Measurements from ENCODE around the gene SAPCD1.

Gene SAPCD1

DNA sequence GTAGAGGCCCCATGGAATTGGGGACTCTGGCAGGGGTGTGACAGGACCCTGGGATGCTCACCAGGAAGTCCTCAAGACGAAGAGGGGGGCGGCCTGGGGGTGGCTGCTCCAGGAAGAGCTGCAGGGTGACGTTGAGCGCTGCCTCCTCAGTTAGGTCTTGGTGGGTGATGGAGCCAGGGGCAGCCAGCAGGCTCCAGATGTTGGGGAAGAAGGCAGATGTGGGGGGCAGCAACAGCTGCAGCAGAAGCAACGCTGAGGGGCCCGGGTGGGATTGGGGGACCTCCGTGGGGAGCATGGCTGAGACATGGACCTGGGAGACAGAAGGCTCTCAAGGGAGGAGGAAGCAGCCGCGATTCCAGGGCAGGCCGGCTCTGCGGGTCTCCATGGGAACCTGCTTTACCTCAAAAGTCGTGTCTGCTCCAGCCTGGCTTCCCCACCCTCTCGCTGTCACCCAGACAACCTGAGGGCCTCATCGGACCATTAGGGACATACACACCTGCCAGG lies 14.1 kb downstream of the SAPCD1 start:
- no peak overlapping the region for H3K27ac ChIP-seq
- TF ChIP-seq, protein P1, sequence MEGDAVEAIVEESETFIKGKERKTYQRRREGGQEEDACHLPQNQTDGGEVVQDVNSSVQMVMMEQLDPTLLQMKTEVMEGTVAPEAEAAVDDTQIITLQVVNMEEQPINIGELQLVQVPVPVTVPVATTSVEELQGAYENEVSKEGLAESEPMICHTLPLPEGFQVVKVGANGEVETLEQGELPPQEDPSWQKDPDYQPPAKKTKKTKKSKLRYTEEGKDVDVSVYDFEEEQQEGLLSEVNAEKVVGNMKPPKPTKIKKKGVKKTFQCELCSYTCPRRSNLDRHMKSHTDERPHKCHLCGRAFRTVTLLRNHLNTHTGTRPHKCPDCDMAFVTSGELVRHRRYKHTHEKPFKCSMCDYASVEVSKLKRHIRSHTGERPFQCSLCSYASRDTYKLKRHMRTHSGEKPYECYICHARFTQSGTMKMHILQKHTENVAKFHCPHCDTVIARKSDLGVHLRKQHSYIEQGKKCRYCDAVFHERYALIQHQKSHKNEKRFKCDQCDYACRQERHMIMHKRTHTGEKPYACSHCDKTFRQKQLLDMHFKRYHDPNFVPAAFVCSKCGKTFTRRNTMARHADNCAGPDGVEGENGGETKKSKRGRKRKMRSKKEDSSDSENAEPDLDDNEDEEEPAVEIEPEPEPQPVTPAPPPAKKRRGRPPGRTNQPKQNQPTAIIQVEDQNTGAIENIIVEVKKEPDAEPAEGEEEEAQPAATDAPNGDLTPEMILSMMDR (conservative IDR thresholded peaks at IDR 0.05) = no peak

DNA sequence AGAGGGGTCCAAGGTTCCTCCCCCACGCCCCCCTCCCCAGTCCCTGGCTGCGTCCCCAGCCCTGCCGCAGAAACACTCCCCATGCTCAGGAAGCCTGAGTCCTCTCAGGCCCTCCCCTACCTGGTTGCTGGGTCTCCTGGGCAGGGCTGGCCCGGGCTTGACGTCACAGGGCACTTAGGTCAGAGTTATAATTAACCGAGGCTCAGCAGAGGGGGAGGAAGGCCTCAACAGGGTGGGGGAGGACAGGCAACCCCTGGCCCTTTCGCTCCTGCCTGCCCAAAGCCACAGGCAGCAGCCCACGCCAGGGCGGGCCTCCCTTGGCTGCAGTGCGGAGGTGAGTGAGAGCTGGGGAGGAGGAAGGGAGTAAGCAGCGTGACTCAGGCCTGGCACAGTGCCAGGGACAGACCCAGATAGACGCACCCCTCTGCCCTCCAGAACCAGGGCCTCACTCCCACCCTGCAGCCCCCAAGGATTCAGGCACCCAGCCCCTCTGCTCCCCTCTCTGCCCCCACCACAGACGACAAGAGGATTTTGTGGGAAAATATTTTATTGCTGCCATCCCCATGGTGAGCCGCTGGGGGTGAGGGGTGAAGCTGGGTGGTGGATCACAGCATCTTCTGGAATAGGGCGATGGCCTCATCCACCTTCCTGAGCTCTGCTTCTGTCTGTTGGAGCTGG lies 14.7 kb downstream of the SAPCD1 start, which contains the start of gene VWA7:
Gene VWA7 (minus strand): TSS at position 340 of the 678 bp plus-strand sequence. CDS start 549 bp downstream, outside the sequence.
- TF ChIP-seq, protein P1 (conservative IDR thresholded peaks at IDR 0.05) = no peak
- no peak within 1 kb of the TSS for H3K27ac ChIP-seq

DNA sequence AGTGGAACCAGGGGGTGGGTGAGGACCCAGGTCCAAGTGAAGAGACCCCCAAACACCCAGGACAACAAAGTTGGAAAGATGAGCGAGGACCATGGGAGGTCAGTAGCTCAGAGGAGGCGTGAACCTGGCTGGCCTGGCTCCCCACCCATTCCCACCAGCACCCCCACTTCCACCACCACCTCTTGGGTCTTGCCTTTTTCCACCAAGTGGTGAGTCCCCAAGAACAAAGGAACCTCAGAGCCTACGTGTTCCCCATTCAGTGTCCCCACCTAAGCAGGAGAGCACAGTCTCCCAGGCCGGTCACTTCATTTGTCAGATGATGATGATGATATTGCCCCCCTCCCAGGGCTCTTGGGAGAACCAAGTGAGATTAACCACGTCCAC lies 15.2 kb downstream of the SAPCD1 start:
- TF ChIP-seq, protein P1 (conservative IDR thresholded peaks at IDR 0.05) = no peak
- H3K27ac ChIP-seq = no peak overlapping the region

DNA sequence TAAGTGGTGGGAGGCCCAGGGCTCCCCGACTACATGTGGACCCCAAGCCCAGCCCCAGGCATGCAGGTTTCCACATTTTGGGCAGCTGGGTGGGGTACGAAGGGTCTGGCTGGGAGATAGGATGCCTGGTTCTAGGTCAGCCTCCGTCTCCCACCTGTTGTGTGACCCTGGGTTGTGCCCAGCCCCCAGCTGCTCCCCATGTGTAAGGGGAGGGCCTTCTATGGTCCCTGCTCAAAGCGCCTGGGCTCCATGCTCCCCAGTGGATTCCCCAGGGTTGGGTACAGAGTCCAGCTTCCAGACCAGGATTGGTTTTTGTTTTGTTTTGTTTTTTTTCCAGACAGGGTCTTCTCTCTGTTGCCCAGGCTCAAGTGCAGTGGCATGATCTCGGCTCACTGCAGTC lies 15.7 kb downstream of the SAPCD1 start:
- H3K27ac ChIP-seq = no peak overlapping the region
- TF ChIP-seq, protein P1 (conservative IDR thresholded peaks at IDR 0.05) = no peak

DNA sequence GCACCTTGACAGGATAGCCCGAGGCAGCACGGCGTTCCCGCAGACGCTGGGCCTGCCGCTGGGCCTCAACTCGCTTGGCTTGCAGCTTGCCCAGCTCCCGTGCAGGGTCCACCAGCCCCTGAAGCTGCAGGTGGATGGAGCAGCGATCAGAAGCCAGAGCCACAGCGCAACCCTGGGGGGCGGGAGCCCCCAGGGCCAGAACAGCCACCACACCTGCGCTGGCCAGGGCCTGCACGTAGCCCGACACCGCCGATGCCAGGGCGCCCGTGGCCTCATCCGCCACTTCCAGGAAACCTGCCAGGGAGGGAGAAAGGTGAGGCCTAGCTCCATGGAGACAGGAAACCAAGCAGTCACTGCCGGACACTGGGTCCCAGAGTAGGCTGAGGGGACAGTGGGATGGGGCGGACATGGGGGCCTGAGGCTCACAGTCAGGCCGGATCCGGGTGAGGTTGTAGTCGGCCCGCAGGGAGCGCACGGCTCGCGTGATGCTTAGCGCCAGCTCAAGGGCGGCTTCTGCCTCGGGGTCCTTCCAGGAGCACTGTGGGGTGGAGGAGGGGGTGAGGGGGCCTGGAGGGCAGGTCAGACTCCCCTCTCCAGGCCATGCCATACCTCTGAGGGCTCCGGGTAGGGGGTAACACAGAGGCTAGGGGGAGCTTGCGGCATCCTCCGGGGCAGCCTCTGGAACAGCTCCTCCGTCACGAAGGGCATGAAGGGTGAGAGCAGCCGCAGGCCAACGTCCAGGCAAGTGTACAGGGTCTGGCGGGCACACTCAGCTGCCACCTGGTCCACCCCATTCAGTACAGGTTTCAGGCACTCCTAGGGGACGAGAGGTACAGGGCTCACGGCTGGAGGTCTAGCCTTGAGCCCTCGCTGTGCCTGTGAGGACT lies 16.8 kb downstream of the SAPCD1 start:
- no peak overlapping the region for H3K27ac ChIP-seq

DNA sequence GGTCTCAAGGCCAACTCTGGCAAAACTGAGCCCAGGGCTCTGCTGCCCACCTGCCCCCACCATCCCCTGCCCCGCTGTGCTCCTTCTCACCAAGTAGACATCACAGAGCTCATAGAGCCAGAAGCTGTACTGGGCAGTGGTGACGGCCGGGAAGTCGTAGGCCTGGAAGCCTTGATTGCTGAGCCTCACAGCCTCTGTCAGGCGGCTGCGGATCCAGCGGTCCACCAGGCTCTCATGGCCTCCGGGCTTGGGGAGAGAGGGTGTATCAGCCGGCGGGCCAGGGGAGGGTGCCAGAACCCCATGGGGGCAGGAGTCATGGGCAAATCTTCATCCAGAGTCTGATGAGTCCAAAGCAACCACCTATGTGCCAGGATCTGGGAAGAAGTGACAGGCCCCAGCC lies 17.5 kb downstream of the SAPCD1 start:
- TF ChIP-seq, protein P1 (conservative IDR thresholded peaks at IDR 0.05) = no peak
- no peak overlapping the region for H3K27ac ChIP-seq

More for the DNA sequence above, 16.8 kb downstream of the SAPCD1 start:
- TF ChIP-seq, protein P1 (conservative IDR thresholded peaks at IDR 0.05) = no peak

All from VCaP (cell line).